Metanephros (tissue), 2 donors: Measurements from ENCODE around the gene ECM1. TPM values are rescaled to one million over a fixed set of nuclear protein-coding genes. Genes with fewer than 3 reads are reported as not detected.

Experiments used
- small RNA-seq: library from RNA; depleted of rRNA; stranded (forward); fragments of <200 nt; gene quantifications from one replicate; pipeline ENCODE3, GENCODE V24; 2014; ENCODE audit warnings: low replicate concordance
- total RNA-seq: library from RNA; depleted of rRNA; stranded (reverse); fragments of >200 nt; gene quantifications from one replicate; pipeline ENCODE4 v1.2.3, GENCODE V29; 2014

Gene ECM1
- total RNA-seq, result 5.4 TPM

GRCh38 chr1:150507912-150508864 lies at the start of gene ECM1:
Gene ECM1, plus strand, starts transcription at chr1:150508109. Its CDS starts 101 bp downstream, at chr1:150508210.

GRCh38 chr1:150486966-150487762 lies 20.7 kb upstream of the ECM1 start, which contains the start of gene TARS2:
Gene TARS2, plus strand, starts transcription at chr1:150487419. Its CDS starts 32 bp downstream, at chr1:150487451.

GRCh38 chr1:150515328-150516049 lies 7.6 kb downstream of the ECM1 start, which contains the start of gene FALEC:
Gene FALEC, plus strand, starts transcription at chr1:150515752.

GRCh38 chr1:150548632-150549495 lies 41.0 kb downstream of the ECM1 start, which contains the start of gene ADAMTSL4:
Gene ADAMTSL4, plus strand, starts transcription at chr1:150549408. Its CDS starts 2,881 bp downstream, at chr1:150552289.

Small RNA genes lying within 50 kb of the gene (small RNA-seq; reads per million reads assigned to genes)
- not detected for gene MIR4257

Other genes with a start within 250 kb of the ECM1 start
- gene APH1A, start 239.1 kb upstream of the ECM1 start, total RNA-seq, result 83.3 TPM
- gene C1orf54, start 235.3 kb upstream of the ECM1 start, total RNA-seq, result 23.9 TPM
- 3.2 TPM for gene CIART, start 225.6 kb upstream of the ECM1 start, total RNA-seq
- 40.4 TPM for gene MRPS21, start 214.2 kb upstream of the ECM1 start, total RNA-seq
- 48.1 TPM for gene PRPF3, start 186.6 kb upstream of the ECM1 start, total RNA-seq
- 21.1 TPM for gene RPRD2, start 144.0 kb upstream of the ECM1 start, total RNA-seq
- gene TARS2, start 20.7 kb upstream of the ECM1 start, total RNA-seq, result 25.6 TPM
- gene FALEC, start 7.6 kb downstream of the ECM1 start, total RNA-seq, result not detected
- gene ADAMTSL4, start 41.3 kb downstream of the ECM1 start, total RNA-seq, result 28.2 TPM
- 158 TPM for gene MCL1, start 71.5 kb downstream of the ECM1 start, total RNA-seq
- 82.9 TPM for gene ENSA, start 121.5 kb downstream of the ECM1 start, total RNA-seq
- gene GOLPH3L, start 189.0 kb downstream of the ECM1 start, total RNA-seq, result 18.8 TPM
- gene HORMAD1, start 212.8 kb downstream of the ECM1 start, total RNA-seq, result not detected